Suprapubic skin (tissue), 3 donors: ENCODE results near the gene N4BP2L1.

Experiments used
- CTCF ChIP-seq, 2 donors: fragments of 200-600 bp in 1 of 2; fragments of 450-650 bp in 1 of 2; sonication (generic) in 1 of 2; IDR thresholded peaks; one replicate each; pipeline ENCODE4 v1.5.1; 2016 to 2019; ENCODE audit warnings: antibody characterized with exemption in 2 of 2, mild to moderate bottlenecking in 1 of 2, moderate library complexity in 1 of 2
- POLR2A ChIP-seq, 2 donors: fragments of 450-650 bp; IDR thresholded peaks; one replicate each; pipeline ENCODE4 v1.6.1; 2017; ENCODE audit warnings: antibody characterized with exemption in 2 of 2, mild to moderate bottlenecking in 2 of 2, moderate library complexity in 2 of 2

GRCh38 chr13:32354040-32354439, 73.9 kb downstream of the N4BP2L1 start:
- TF ChIP-seq POLR2A (IDR thresholded peaks at IDR 0.05) (no peak), CTCF (IDR thresholded peaks at IDR 0.05) (no peak)
